GM12878 (cell line): ENCODE data around the gene SH3YL1. TPM values are rescaled to one million over a fixed set of nuclear protein-coding genes. Genes with fewer than 3 reads are reported as not detected.

Experiments used
- ATAC-seq: fragments of 200-7000 bp; cut with Tn5 transposase; 3 replicates; pipeline ENCODE4 v1.9.1; 2020; ENCODE audit warnings: mild to moderate bottlenecking, moderate library complexity
- BruUV-seq: library from RNA; stranded (reverse); fragments of 400-500 nt; replicated peaks from 2 replicates; lab custom pipeline; 2021; lab: Mats Ljungman, UMichigan
- CTCF ChIA-PET: fragments of 300-600 bp; sonication (Branson Sonifier 250); formaldehyde crosslinking; extraction: SDS; loops from one replicate; lab custom pipeline; 2021; ENCODE audit warnings: inconsistent platforms; lab: Yijun Ruan, JAX
- POLR2A ChIA-PET: fragments of 350-600 bp; formaldehyde crosslinking; extraction: SDS; loops from one replicate; lab custom pipeline; 2021; ENCODE audit warnings: inconsistent platforms; lab: Charles Lee
- RAD21 ChIA-PET: fragments of 300-600 bp; sonication (Branson Sonifier 250); formaldehyde crosslinking; loops from one replicate; lab custom pipeline; 2023; ENCODE audit warnings: antibody characterized with exemption; ENCODE audit not compliant: unreplicated experiment; lab: Charles Lee
- SMC1A ChIA-PET: fragments of 300-600 bp; sonication (Branson Sonifier 250); formaldehyde crosslinking; loops from one replicate; lab custom pipeline; 2023; ENCODE audit not compliant: unreplicated experiment, uncharacterized antibody; lab: Charles Lee
- DNase-seq: peaks from one replicate; pipeline ENCODE4 v3.0.0-alpha.2; 2011; ENCODE audit warnings: low read depth, low spot score
- FAIRE-seq: peaks from 3 replicates; lab custom pipeline; 2011; peaks lifted over from hg19 to GRCh38; lab: Jason Lieb, UNC
- H2AFZ ChIP-seq: 2 replicates; pipeline ENCODE4 v1.6.0; 2011; ENCODE audit warnings: low read depth, low read length, control low read depth; ENCODE audit not compliant: control insufficient read depth
- H3K27ac ChIP-seq: 2 replicates; pipeline ENCODE4 v1.5.1; 2011; ENCODE audit warnings: control low read depth; ENCODE audit not compliant: control insufficient read depth, insufficient read depth
- H3K27me3 ChIP-seq, 2 experiments: replicated peaks in 1 of 2; 2 replicates each; pipeline versions ENCODE4 v1.6.0 to v1.6.1; 2011; ENCODE audit warnings: low read length in 1 of 2; ENCODE audit not compliant: control insufficient read depth in 2 of 2, insufficient read depth in 2 of 2
- H3K36me3 ChIP-seq, 2 experiments: 2 replicates each; pipeline ENCODE4 v1.5.1; 2011; ENCODE audit warnings: low read length in 1 of 2; ENCODE audit not compliant: control insufficient read depth in 2 of 2, insufficient read depth in 2 of 2
- H3K4me1 ChIP-seq: 2 replicates; pipeline ENCODE4 v1.6.1; 2011; ENCODE audit warnings: mild to moderate bottlenecking, low read length, moderate library complexity, mixed read lengths; ENCODE audit not compliant: control insufficient read depth, insufficient read depth
- H3K4me2 ChIP-seq: 2 replicates; pipeline ENCODE4 v1.6.0; 2011; ENCODE audit warnings: control low read depth; ENCODE audit not compliant: control insufficient read depth, insufficient read depth
- H3K4me3 ChIP-seq: fragments of 200-600 bp; sonication (generic); 2 replicates; pipeline ENCODE4 v1.5.1; 2016
- H3K79me2 ChIP-seq: 2 replicates; pipeline ENCODE4 v1.6.0; 2011; ENCODE audit warnings: low read length; ENCODE audit not compliant: control insufficient read depth, insufficient read depth
- H3K9ac ChIP-seq: 2 replicates; pipeline ENCODE4 v1.8.0; 2011; ENCODE audit warnings: low read length, control low read depth, mixed read lengths; ENCODE audit not compliant: control insufficient read depth, insufficient read depth
- H3K9me3 ChIP-seq: replicated peaks from 3 replicates; pipeline ENCODE4 v1.5.1; 2011; ENCODE audit warnings: mild to moderate bottlenecking, low read length; ENCODE audit not compliant: control insufficient read depth, insufficient read depth
- H4K20me1 ChIP-seq: 2 replicates; pipeline ENCODE4 v1.6.0; 2011; ENCODE audit not compliant: control insufficient read depth, insufficient read depth
- CREB1 ChIP-seq: IDR thresholded peaks from 2 replicates; pipeline ENCODE4 v1.6.1; 2012; ENCODE audit warnings: low read depth, mild to moderate bottlenecking, inconsistent platforms
- EGR1 ChIP-seq, 2 experiments: IDR thresholded peaks; 1 replicate in 1 of 2; 2 replicates in 1 of 2; pipeline ENCODE4 v1.6.1; 2011 to 2012; ENCODE audit warnings: low read depth in 2 of 2, low read length in 2 of 2, borderline replicate concordance in 1 of 2, mild to moderate bottlenecking in 1 of 2, moderate library complexity in 1 of 2
- ETV6 ChIP-seq, 2 experiments: fragments of 450-650 bp in 1 of 2; IDR thresholded peaks in 1 of 2; conservative IDR thresholded peaks in 1 of 2; 2 replicates each; pipeline ENCODE4 v1.6.1; 2014; ENCODE audit warnings: antibody characterized with exemption in 1 of 2, borderline replicate concordance in 1 of 2, low read depth in 1 of 2, mild to moderate bottlenecking in 1 of 2, moderate library complexity in 1 of 2
- LARP7 ChIP-seq: fragments of 450-650 bp; IDR thresholded peaks from 2 replicates; pipeline ENCODE4 v1.6.1; 2017; ENCODE audit warnings: mild to moderate bottlenecking
- MEF2A ChIP-seq: IDR thresholded peaks from 2 replicates; pipeline ENCODE4 v1.6.1; 2011; ENCODE audit warnings: low read depth, mild to moderate bottlenecking, low read length, moderate library complexity; ENCODE audit not compliant: insufficient read depth
- RB1 ChIP-seq: fragments of 450-650 bp; formaldehyde crosslinking; IDR thresholded peaks from 2 replicates; pipeline ENCODE4 v1.6.1; 2017; ENCODE audit warnings: mild to moderate bottlenecking, borderline replicate concordance
- RELA ChIP-seq: fragments of 450-650 bp; IDR thresholded peaks from 2 replicates; pipeline ENCODE4 v1.8.0; 2014; ENCODE audit warnings: borderline replicate concordance; ENCODE audit not compliant: partially characterized antibody
- REST ChIP-seq: IDR thresholded peaks from 2 replicates; pipeline ENCODE4 v1.6.1; 2012; ENCODE audit warnings: mild to moderate bottlenecking, low read depth, low read length
- SIX5 ChIP-seq: IDR thresholded peaks from 2 replicates; pipeline ENCODE4 v1.6.1; 2011; ENCODE audit warnings: mild to moderate bottlenecking, low read depth, low read length, moderate library complexity; ENCODE audit not compliant: severe bottlenecking
- SKIL ChIP-seq: fragments of 450-650 bp; IDR thresholded peaks from 2 replicates; pipeline ENCODE4 v1.6.1; 2017; ENCODE audit warnings: mild to moderate bottlenecking, low read depth, inconsistent platforms; ENCODE audit not compliant: poor library complexity, severe bottlenecking
- SREBF1 ChIP-seq: IDR thresholded peaks from 2 replicates; pipeline ENCODE4 v1.6.1; 2012; ENCODE audit warnings: mild to moderate bottlenecking, low read length
- TAF1 ChIP-seq: IDR thresholded peaks from 2 replicates; pipeline ENCODE4 v1.6.1; 2011; ENCODE audit warnings: mild to moderate bottlenecking, low read depth, low read length, borderline replicate concordance
- TCF12 ChIP-seq: IDR thresholded peaks from 2 replicates; pipeline ENCODE4 v1.6.1; 2011; ENCODE audit warnings: low read depth, mild to moderate bottlenecking, low read length
- WRNIP1 ChIP-seq: IDR thresholded peaks from 2 replicates; pipeline ENCODE4 v1.6.1; 2011; ENCODE audit warnings: low read depth, low read length, improper control_type of control experiment, borderline replicate concordance
- ZBED1 ChIP-seq: IDR thresholded peaks from 2 replicates; pipeline ENCODE4 v1.6.1; 2016; ENCODE audit warnings: borderline replicate concordance
- ZBTB4 ChIP-seq: fragments of 450-650 bp; formaldehyde crosslinking; IDR thresholded peaks from 2 replicates; pipeline ENCODE4 v1.4.0; 2022; ENCODE audit warnings: mild to moderate bottlenecking, moderate library complexity
- WGBS: methylation state at CpG from one replicate; pipeline ENCODE4 v1.1.6; 2016; ENCODE audit warnings: low lambda C conversion rate; ENCODE audit not compliant: insufficient replicate concordance, insufficient coverage; ENCODE audit errors: missing lambda C conversion rate; 5-methylcytosine and 5-hydroxymethylcytosine counted together
- in situ Hi-C: fragments of 300-500 bp; cut with MboI; formaldehyde crosslinking; loops from 9 replicates; pipeline ENCODE4 v1.14.3; 2018; ENCODE audit warnings: mixed read lengths
- intact Hi-C: fragments of 100-400 bp; cut with micrococcal nuclease; formaldehyde crosslinking; loops from one replicate; pipeline ENCODE4 v1.14.2; 2022; ENCODE audit not compliant: unreplicated experiment
- polyA plus RNA-seq, 11 experiments: library from polyadenylated mRNA; depleted of rRNA in 4 of 11; unstranded in 6 of 11; stranded (reverse) in 5 of 11; fragments of >200 nt; fragmentation: Nextera tagmentation in 4 of 11; fragmentation: Illumina TruSeq in 1 of 11; extraction: Ambion mirVana in 4 of 11; extraction: Trizol in 1 of 11; gene quantifications; 1 replicate in 1 of 11; 2 replicates in 10 of 11; pipeline versions ENCODE4 v1.2.1 to v1.2.3, GENCODE V29; 2011 to 2016; ENCODE audit warnings: inconsistent platforms in 2 of 11, missing spikeins in 2 of 11, low read depth in 1 of 11
- total RNA-seq, 4 experiments: library from RNA; depleted of rRNA in 3 of 4; stranded (reverse); fragments of >200 nt in 3 of 4; fragmentation: Illumina TruSeq in 1 of 4; extraction: Trizol in 1 of 4; gene quantifications; 2 replicates each; pipeline versions ENCODE4 v1.2.1 to v1.2.3, GENCODE V29; 2013 to 2021

SH3YL1 gene
- total and polyA plus RNA-seq, 10 of the 15 experiments (the other 5 are each of a cell fraction or from before 2014, with no cell fraction given) = 12.2 to 22.4 (median 17.2) TPM

- no peak for FAIRE-seq
- RAD21 ChIA-PET = no interaction called here
- SMC1A ChIA-PET = no interaction called here
- H3K9me3 ChIP-seq = no peaks in the 10 kb centered on the region
- H3K4me2 ChIP-seq = no peak overlapping the region
- POLR2A ChIA-PET = no interaction called here
- no peaks in the 10 kb centered on the region; a peak in 1 of 4 replicates for H3K27me3 ChIP-seq
- intact Hi-C loops = no loop called here
- no peak overlapping the region for H3K4me3 ChIP-seq
- no peaks in the 10 kb centered on the region for H3K79me2 ChIP-seq
- no peak for ATAC-seq
- WGBS = 35% methylated on average over 5 of the region's 5 CpGs
- no peaks in the 10 kb centered on the region for H4K20me1 ChIP-seq
- H3K36me3 ChIP-seq = no peaks in the 10 kb centered on the region
- CTCF ChIA-PET = no interaction called here
- BruUV-seq = no TSS peak
- no peaks in the 10 kb centered on the region for H3K4me1 ChIP-seq
- in situ Hi-C loops = no loop called here
- H3K27ac ChIP-seq = no peak overlapping the region
- DNase-seq = no peak
- H3K9ac ChIP-seq = no peak overlapping the region
- H2AFZ ChIP-seq = no peak overlapping the region
- TF ChIP-seq LARP7 (no peak), REST (no peak), TCF12 (no peak), SIX5 (no peak), RELA (no peak), EGR1 (IDR thresholded peaks at IDR 0.05; ENCODE audit: borderline replicate concordance in 1 of 2, low read depth in 2 of 2, low read length in 2 of 2) (no peak), CREB1 (no peak), TAF1 (no peak), ZBED1 (no peak), SKIL (no peak), RB1 (no peak), MEF2A (no peak), WRNIP1 (no peak), ZBTB4 (CRISPR knock-in tag) (no peak), ETV6 (conservative IDR thresholded peaks at IDR 0.05 in 1 of 2, IDR thresholded peaks at IDR 0.05 in 1 of 2; ENCODE audit: borderline replicate concordance in 1 of 2, low read depth in 1 of 2) (no peak), SREBF1 (no peak)
These were observed 31.3 kb upstream of the SH3YL1 start for GRCh38 chr2:295090-295489.
